ENCODE results near the gene ADAP1. TPM values are rescaled to one million over a fixed set of nuclear protein-coding genes. Genes with fewer than 3 reads are reported as not detected.

Gene ADAP1
- total and polyA plus RNA-seq, 2 of the 8 experiments (the other 6 are each of a cell fraction or from before 2014, with no cell fraction given), result 5.8 to 6.1 TPM

- no peak overlapping the region for H2BK5ac ChIP-seq (ENCODE audit: low read depth, low read length)
- POLR2A ChIA-PET (ENCODE audit: partially characterized antibody), result interaction anchor here (1.7 kb wide), 1 partner anchor 15 kb away, joined by 4 read pairs; no protein-coding TSS in a partner anchor
- no peaks in the 10 kb centered on the region for H3K79me2 ChIP-seq (ENCODE audit: control insufficient read depth in 1 of 2, insufficient read depth in 2 of 2, low read length in 2 of 2)
- no peak overlapping the region for H3K18ac ChIP-seq (ENCODE audit: extremely low read depth, low read length)
- H4K20me1 ChIP-seq (replicated peaks in 1 of 2; ENCODE audit: control insufficient read depth in 1 of 2, insufficient read depth in 2 of 2, low read length in 2 of 2), result peaks cover 3 to 16% of the 10 kb centered on the region in 2 experiments
- H2BK20ac ChIP-seq (ENCODE audit: low read length), result no peak overlapping the region
- H4K91ac ChIP-seq (replicated peaks; ENCODE audit: insufficient read length, low read length), result no peak overlapping the region
- WGBS, 2 experiments (ENCODE audit: extremely low coverage in 1 of 2, insufficient coverage in 1 of 2, insufficient read length in 1 of 2, insufficient replicate concordance in 2 of 2, low coverage in 1 of 2, low lambda C conversion rate in 2 of 2, missing lambda C conversion rate in 1 of 2), result 96% methylated on average over 20 of the region's 21 CpGs; no CpG with 5 or more reads in 1 of the 2 experiments
- no peak overlapping the region for H2BK120ac ChIP-seq (replicated peaks; ENCODE audit: low read depth, low read length)
- no peaks in the 10 kb centered on the region for H3K27me3 ChIP-seq (replicated peaks in 1 of 4; ENCODE audit: control insufficient read depth in 3 of 4, extremely low read depth in 1 of 4, insufficient read depth in 3 of 4, low read length in 3 of 4)
- H3K14ac ChIP-seq (ENCODE audit: insufficient read length), result no peak overlapping the region
- CTCF ChIA-PET (ENCODE audit: partially characterized antibody), result interaction anchor here (1.1 to 1.9 kb wide), 5 partner anchors 9 to 83 kb away, joined by 3 to 9 read pairs (median 4); no protein-coding TSS in a partner anchor
- H4K8ac ChIP-seq (ENCODE audit: extremely low read depth, insufficient read depth, low read length), result no peak overlapping the region
- H2AFZ ChIP-seq (ENCODE audit: low read length), result no peak overlapping the region
- DNase-seq (ENCODE audit: low read depth in 1 of 2, low spot score in 2 of 2) (no peak), FAIRE-seq (no peak)
- H3K4me2 ChIP-seq (ENCODE audit: insufficient read depth in 1 of 2, low read depth in 2 of 2, low read length in 2 of 2), result no peak overlapping the region
- H3K27ac ChIP-seq (ENCODE audit: low read depth, low read length), result no peak overlapping the region
- no peaks in the 10 kb centered on the region; the same call in 1 of the 2 replicates for H3K79me1 ChIP-seq (ENCODE audit: low read depth, low read length)
- no peaks in the 10 kb centered on the region for H3K23me2 ChIP-seq (ENCODE audit: low read depth, low read length)
- no peak overlapping the region for H3K9ac ChIP-seq (replicated peaks in 1 of 4; ENCODE audit: extremely low read depth in 1 of 4, low read depth in 3 of 4, low read length in 3 of 4)
- no peaks in the 10 kb centered on the region for H3K4me1 ChIP-seq (replicated peaks in 1 of 4; ENCODE audit: control insufficient read depth in 3 of 4, insufficient read depth in 4 of 4, low read length in 3 of 4)
- no peak overlapping the region for H3K4ac ChIP-seq (replicated peaks; ENCODE audit: insufficient read length, low read depth, low read length)
- no peak overlapping the region for H4K5ac ChIP-seq (ENCODE audit: insufficient read length, low read depth, low read length)
- TF ChIP-seq BACH1 (IDR thresholded peaks at IDR 0.05; ENCODE audit: low read length) (no peak), SIN3A (conservative IDR thresholded peaks at IDR 0.05 in 1 of 2, IDR thresholded peaks at IDR 0.05 in 1 of 2; ENCODE audit: low read depth in 1 of 2, low read length in 2 of 2) (no peak), BCL11A (IDR thresholded peaks at IDR 0.05; ENCODE audit: low read depth in 2 of 2, low read length in 2 of 2) (no peak), SUZ12 (IDR thresholded peaks at IDR 0.05; ENCODE audit: low read length) (no peak), KDM5A (IDR thresholded peaks at IDR 0.05; ENCODE audit: low read length) (no peak)
- H2BK15ac ChIP-seq (ENCODE audit: low read length), result no peak overlapping the region
- peaks cover 25 to 67% (median 58%) of the 10 kb centered on the region in 4 experiments for H3K36me3 ChIP-seq (ENCODE audit: control insufficient read depth in 2 of 4, insufficient read depth in 4 of 4, low read length in 3 of 4)
- H3K56ac ChIP-seq (replicated peaks; ENCODE audit: insufficient read length, low read depth, low read length), result no peak overlapping the region
- H3K23ac ChIP-seq (ENCODE audit: insufficient read length), result no peak overlapping the region
- no peaks in the 10 kb centered on the region for H3K9me3 ChIP-seq (ENCODE audit: insufficient read depth in 2 of 2, low read depth in 1 of 2, low read length in 1 of 2)
- no peak overlapping the region for H3K4me3 ChIP-seq (ENCODE audit: extremely low read depth in 1 of 4, insufficient read depth in 2 of 4, low read depth in 3 of 4, low read length in 4 of 4)
- H2BK12ac ChIP-seq (ENCODE audit: low read depth, low read length), result no peak overlapping the region
- H2AK5ac ChIP-seq (ENCODE audit: low read depth, low read length), result no peak overlapping the region
Measured at GRCh38 chr7:860149-860548, 94.3 kb downstream of the ADAP1 start.
